Measurements from ENCODE around the gene MPST.
"Not testable (repeated sequence)": the region's sequence is repeated elsewhere in the genome, so short reads cannot be mapped to it uniquely, and the experiment has no call there.

The MPST gene

GRCh38 chr22:37069719-37070118 lies 50.2 kb downstream of the MPST start:
- no peak overlapping the region for H3K27ac Mint-ChIP-seq
- no peaks in the 10 kb centered on the region for H3K4me1 Mint-ChIP-seq
- no peak overlapping the region for H3K4me3 Mint-ChIP-seq
- H3K9me3 Mint-ChIP-seq: no peaks in the 10 kb centered on the region
- peaks cover 12% of the 10 kb centered on the region for H3K27me3 Mint-ChIP-seq
- H3K36me3 Mint-ChIP-seq: no peaks in the 10 kb centered on the region

GRCh38 chr22:37070334-37070733 lies 50.8 kb downstream of the MPST start:
- no peak overlapping the region for H3K4me3 Mint-ChIP-seq
- H3K4me1 Mint-ChIP-seq: no peaks in the 10 kb centered on the region
- no peaks in the 10 kb centered on the region for H3K9me3 Mint-ChIP-seq
- H3K36me3 Mint-ChIP-seq: no peaks in the 10 kb centered on the region
- no peak overlapping the region for H3K27ac Mint-ChIP-seq
- peaks cover 12% of the 10 kb centered on the region for H3K27me3 Mint-ChIP-seq

GRCh38 chr22:37070744-37071143 lies 51.2 kb downstream of the MPST start:
- Mint-ChIP-seq H3K4me3 (no peak overlapping the region), H3K36me3 (no peaks in the 10 kb centered on the region), H3K4me1 (no peaks in the 10 kb centered on the region), H3K27me3 (peaks cover 12% of the 10 kb centered on the region), H3K27ac (no peak overlapping the region), H3K9me3 (no peaks in the 10 kb centered on the region)

DNA sequence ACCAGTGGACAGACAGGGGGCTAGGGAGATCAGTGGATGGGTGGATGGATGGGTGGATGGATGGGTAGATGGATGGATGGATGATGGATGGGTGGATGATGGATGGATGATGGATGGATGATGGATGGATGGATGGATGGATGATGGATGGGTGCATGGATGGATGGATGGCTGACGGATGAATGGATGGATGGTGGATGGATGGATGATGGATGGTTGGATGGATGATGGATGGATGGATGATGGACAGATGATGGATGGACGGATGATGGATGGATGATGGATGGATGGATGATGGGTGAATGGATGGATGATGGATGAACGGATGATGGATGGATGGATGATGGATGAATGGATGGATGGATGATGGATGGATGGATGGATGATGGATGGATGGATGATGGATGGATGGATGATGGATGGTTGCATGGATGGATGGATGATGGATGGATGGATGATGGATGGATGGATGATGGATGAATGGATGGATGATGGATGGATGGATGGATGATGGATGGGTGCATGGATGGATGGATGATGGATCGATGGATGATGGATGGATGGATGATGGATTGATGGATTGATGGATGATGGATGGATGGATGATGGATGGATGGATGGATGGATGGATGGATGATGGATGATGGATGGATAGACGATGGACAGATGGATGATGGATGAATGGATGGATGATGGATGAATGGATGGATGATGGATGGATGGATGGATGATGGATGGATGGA lies 52.5 kb downstream of the MPST start:
- not testable (repeated sequence) for H3K27ac Mint-ChIP-seq, H3K4me3 Mint-ChIP-seq, H3K36me3 Mint-ChIP-seq, H3K4me1 Mint-ChIP-seq, H3K9me3 Mint-ChIP-seq
- H3K27me3 Mint-ChIP-seq: peaks cover 12% of the 10 kb centered on the region

GRCh38 chr22:37072673-37073072 lies 53.1 kb downstream of the MPST start:
- Mint-ChIP-seq H3K36me3 (no peaks in the 10 kb centered on the region), H3K9me3 (no peaks in the 10 kb centered on the region), H3K4me3 (no peak overlapping the region), H3K27me3 (peaks cover 12% of the 10 kb centered on the region), H3K27ac (no peak overlapping the region), H3K4me1 (peaks cover under 1% of the 10 kb centered on the region)

GRCh38 chr22:37074537-37074936 lies 55.0 kb downstream of the MPST start:
- H3K9me3 Mint-ChIP-seq: no peaks in the 10 kb centered on the region
- H3K27ac Mint-ChIP-seq: no peak overlapping the region
- H3K4me1 Mint-ChIP-seq: peaks cover 19% of the 10 kb centered on the region
- no peak overlapping the region for H3K4me3 Mint-ChIP-seq
- no peaks in the 10 kb centered on the region for H3K36me3 Mint-ChIP-seq
- H3K27me3 Mint-ChIP-seq: peaks cover 8% of the 10 kb centered on the region

DNA sequence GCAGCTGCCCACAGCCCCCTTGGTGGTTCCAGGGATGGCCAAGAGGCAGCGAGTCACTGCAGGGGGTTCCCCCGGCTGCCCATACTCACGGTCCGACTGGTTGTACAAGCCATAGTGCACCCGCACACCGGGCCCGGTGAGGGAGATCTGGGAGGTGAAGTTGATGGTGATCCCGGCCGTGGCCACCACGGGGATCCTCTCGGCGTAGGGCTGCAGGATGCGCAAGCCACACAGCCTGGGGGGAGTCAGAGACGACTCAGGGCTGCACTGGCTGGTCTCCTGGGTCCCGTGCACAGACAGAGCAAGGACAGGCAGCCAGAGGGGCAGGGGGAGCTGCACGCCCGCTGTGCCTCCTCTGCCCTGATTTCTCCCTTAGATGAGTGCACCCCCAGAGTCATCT lies 55.5 kb downstream of the MPST start:
- Mint-ChIP-seq H3K4me1 (peaks cover 24% of the 10 kb centered on the region), H3K27me3 (peaks cover 3% of the 10 kb centered on the region), H3K9me3 (no peaks in the 10 kb centered on the region), H3K4me3 (no peak overlapping the region), H3K27ac (no peak overlapping the region), H3K36me3 (no peaks in the 10 kb centered on the region)

DNA sequence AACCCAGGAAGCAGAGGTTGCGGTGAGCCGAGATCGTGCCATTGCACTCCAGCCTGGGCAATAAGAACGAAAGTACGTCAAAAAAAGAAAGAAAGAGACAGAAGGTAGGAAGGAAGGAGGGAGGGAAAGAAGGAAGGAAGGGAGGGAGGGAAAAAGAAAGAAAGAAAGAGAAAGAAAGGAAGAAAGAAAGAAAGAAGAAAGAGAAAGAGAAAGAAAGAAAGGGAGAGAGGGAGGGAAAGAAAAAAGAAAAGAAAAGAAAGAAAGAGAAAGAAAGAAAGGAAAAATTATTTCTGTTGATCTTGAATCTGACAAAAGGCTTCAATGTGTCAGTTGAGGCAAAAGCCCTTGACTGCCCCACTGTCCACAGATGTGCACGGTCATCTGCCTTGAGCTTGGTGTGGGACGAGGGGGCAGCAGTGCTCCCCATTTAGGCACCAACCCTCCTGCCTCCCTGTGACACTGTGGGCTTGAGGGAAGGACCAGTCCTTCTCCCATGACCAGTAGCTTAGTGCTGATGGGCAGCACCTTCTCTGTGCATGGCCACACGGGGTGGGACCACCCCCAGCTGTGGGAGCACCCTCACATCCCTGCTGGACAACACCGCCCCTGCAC lies 56.4 kb downstream of the MPST start:
- Mint-ChIP-seq H3K36me3 (no peaks in the 10 kb centered on the region), H3K4me1 (peaks cover 30% of the 10 kb centered on the region), H3K27me3 (no peaks in the 10 kb centered on the region), H3K27ac (no peak overlapping the region), H3K4me3 (no peak overlapping the region), H3K9me3 (no peaks in the 10 kb centered on the region)

DNA sequence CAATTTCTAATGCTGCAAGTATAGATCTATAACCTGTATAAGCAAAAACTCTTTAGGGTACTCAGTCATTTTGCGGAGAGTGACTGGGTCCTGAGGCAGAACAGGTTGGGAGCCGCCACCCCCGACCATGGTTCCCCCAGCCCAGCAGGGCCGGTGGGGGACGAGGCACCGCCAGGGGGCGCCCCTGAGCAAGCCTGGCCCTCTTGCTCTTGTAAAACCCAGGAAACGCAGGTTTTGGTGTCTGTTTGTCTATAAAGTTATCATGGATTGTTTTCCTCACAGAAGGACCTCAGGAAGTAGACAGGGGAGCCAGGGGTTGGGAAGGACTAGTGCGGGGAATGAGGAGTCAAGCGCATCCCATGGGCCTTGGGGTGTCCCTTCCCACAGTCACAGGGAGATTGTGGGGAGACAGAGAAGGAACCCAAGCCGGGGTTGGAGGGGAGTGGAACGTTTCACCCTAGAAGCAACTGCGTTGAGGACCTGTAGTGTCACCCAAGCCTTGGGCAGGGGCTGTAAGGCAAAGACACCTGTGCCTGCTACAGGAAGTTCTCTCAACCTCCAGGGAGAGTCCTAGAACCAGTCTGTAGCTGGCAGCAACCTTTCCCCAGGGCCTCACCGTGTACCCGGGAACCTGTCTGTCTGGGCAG lies 58.4 kb downstream of the MPST start:
- Mint-ChIP-seq H3K27ac (peak overlapping the region; percentile 97), H3K9me3 (no peaks in the 10 kb centered on the region), H3K4me3 (peak overlapping the region; percentile 66), H3K36me3 (no peaks in the 10 kb centered on the region), H3K27me3 (no peaks in the 10 kb centered on the region), H3K4me1 (peaks cover 45% of the 10 kb centered on the region)

GRCh38 chr22:37079158-37079557 lies 59.6 kb downstream of the MPST start:
- Mint-ChIP-seq H3K36me3 (no peaks in the 10 kb centered on the region), H3K27me3 (no peaks in the 10 kb centered on the region), H3K27ac (peak overlapping the region; percentile 97), H3K9me3 (no peaks in the 10 kb centered on the region), H3K4me3 (peak overlapping the region; percentile 70), H3K4me1 (peaks cover 45% of the 10 kb centered on the region)

Data from activated naive CD4-positive, alpha-beta T cell treated with anti-CD3 and anti-CD28 coated beads, Interleukin-2, amount 50 U/mL, for 24 hours (primary cell).